ENCODE data around the gene ATP8B3. TPM values are rescaled to one million over a fixed set of nuclear protein-coding genes. Genes with fewer than 3 reads are reported as not detected.

ATP8B3 gene
- total RNA-seq, 1 donor from 2014 or later = 2.9 TPM

DNA sequence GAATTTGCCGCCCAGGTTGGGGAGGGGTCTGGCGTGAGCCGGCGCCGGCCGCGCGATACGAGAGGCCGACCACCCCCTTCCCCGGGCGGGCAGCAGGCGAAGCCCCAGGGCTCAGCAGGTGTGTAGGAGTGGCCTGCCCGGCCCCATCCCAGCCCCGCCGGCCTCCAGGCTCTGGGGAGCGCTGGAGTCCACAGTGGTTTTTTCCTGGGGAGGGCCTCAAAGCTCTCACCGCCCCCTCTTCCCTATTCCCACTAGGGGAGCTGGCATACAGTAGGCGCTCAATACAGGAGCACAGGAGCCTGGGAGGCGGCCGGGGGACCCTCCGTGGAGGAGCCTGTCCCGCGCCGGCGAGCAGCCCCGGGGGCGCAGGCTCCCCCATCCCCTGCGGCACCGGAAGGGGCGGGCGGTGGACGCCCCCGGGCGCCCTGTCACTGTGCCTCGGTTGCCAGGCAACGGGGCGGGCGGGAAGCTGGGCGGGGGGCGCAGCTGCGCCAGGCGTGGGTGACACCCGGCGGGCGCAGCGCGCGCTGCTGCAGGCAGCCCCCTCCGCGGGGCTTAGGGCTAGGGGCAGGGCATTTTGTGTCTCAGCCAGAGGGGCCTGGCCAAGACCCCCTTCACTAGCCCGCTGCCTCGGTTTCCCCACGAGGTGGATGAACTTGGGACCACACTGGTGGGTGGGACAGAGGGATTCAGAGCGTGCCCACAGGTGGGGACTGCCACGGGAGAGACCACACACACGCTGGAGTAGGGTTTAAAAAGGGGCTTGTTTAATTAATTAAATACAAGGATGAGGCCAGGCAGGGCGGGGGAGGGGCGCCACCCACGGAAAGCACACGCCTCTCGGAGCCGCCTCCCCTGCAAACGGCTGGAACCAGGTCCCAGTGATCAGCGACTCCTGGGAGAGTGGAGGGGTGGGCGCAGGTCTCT, 39.8 kb upstream of the ATP8B3 start:
- DNase-seq (ENCODE audit: low spot score) = no peak

DNA sequence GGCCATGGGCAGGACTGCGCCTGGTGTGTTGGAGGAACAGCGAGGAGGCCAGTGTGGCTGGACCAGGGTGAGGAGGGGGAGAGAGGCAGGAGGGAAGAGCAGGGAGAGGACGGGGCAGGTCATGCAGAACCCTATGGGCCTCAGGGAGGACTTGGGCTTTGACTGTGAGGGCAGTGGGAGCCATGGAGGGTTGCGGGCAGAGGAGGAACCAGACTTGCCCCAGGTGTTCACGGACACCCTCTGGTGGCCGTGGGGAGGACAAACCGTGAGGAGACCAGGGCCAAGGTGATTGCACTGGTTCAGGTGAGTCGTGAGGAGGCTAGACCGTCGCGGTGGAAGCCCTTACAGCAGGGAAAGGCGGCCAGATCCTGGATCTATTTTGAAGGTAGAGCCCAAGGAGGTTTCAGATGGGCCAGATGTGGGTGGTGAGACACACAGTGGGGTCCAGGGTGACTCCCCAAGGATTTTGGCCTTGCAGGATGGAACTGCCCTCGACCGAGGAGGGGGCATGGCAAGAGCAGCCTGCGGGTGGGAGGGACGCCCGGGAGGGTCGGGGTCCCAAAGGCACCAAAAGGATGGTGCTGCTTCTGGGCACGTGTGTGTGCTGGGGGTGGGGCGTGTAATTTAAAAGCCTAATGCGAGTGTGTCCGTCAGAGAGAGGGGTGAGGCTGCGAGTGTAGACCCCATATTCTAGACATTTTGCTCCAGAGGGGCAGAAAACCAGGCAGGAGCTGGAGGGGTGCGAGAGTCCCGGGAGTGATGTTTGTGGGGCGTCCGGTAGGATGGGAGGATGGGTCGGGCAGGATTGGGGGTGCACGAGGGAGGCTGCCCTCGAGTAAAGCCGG, 39.0 kb upstream of the ATP8B3 start:
- DNase-seq (ENCODE audit: low spot score) = no peak

GRCh38 chr19:1849886-1850398, 37.9 kb upstream of the ATP8B3 start:
- no peak for DNase-seq (ENCODE audit: low spot score)

DNA sequence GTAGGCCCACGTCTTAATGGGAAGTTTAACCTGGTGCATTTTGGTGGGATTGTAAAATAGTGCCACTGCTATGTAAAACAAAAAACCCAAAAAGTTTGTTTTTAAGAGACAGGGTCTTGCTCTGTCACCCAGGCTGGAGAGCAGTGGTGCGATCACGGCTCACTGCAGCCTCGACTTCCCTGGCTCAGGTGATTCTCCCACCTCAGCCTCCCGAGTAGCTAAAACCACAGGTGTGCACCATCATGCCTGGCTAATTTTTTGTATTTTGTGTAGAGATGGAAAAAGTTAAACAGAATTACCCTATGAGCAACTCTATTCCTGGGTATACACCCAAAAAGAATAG, 37.0 kb upstream of the ATP8B3 start:
- no peak for DNase-seq (ENCODE audit: low spot score)

GRCh38 chr19:1848399-1849131, 36.5 kb upstream of the ATP8B3 start, which contains the start of gene REXO1:
Gene REXO1 (minus strand): TSS chr19:1848483. CDS start chr19:1848358, 125 bp downstream.
- DNase-seq (ENCODE audit: low spot score) = peak; percentile 97

DNA sequence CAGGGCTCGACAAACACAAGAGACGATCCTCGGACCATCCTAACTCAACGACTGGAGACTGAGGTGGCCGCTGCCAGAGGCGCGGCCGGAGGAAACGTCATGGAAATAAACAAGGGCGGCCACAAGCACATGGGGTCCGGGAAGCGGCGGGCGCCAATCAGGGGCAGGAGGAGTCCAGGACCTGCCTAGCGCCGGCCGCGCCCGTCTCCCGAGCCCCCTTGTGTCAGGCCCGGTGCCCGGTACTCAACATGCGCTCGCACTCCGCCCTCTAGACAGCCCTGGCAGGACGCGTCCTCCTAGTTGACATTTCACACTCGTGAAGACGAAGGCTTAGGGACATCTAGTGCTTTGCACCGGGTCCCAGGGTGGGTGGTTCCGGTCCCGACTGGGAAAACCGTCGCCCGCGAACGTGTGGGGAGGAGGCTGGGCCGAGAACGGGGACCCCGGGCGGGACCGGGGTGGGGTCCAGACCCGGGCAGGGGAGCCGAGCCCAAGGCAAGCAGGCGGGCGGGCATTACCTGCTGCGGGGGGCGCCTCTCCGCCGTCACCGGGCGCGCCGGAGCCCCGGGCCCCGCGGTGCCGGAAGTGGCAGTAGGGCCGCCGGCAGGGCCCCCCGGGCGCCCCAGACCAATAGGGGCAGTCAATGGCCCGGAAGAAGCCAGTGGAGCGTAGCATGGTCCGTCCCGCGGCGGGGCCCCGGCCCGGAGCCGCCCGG, 35.8 kb upstream of the ATP8B3 start:
- DNase-seq (ENCODE audit: low spot score) = no peak

GRCh38 chr19:1847348-1847683, 35.2 kb upstream of the ATP8B3 start:
- DNase-seq (ENCODE audit: low spot score) = no peak

- no peak for DNase-seq (ENCODE audit: low spot score)
These were observed 34.6 kb upstream of the ATP8B3 start for GRCh38 chr19:1846517-1847204.

GRCh38 chr19:1845642-1846041, 33.6 kb upstream of the ATP8B3 start:
- no peak for DNase-seq (ENCODE audit: low spot score)

DNA sequence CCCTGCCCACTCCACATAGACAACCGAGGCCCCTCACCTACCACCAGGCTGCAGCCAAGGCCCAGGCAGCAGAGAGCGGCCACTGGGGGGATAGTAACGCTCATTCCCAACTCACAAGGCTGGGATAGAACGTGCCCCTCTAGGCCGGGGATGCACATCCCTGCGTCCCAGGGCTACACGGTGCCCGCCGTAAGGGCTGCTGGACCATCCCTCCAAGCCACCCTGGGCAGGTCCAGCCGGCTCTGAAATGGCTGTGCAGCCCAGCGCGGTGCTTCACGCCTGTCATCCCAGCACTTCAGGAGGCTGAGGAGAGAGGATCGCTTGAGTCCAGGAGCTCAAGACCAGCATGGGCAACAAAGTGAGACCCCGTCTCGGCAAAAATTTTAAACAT, 33.0 kb upstream of the ATP8B3 start:
- no peak for DNase-seq (ENCODE audit: low spot score)

- no peak for DNase-seq (ENCODE audit: low spot score)
These were observed 32.5 kb upstream of the ATP8B3 start for GRCh38 chr19:1844513-1845124.

DNA sequence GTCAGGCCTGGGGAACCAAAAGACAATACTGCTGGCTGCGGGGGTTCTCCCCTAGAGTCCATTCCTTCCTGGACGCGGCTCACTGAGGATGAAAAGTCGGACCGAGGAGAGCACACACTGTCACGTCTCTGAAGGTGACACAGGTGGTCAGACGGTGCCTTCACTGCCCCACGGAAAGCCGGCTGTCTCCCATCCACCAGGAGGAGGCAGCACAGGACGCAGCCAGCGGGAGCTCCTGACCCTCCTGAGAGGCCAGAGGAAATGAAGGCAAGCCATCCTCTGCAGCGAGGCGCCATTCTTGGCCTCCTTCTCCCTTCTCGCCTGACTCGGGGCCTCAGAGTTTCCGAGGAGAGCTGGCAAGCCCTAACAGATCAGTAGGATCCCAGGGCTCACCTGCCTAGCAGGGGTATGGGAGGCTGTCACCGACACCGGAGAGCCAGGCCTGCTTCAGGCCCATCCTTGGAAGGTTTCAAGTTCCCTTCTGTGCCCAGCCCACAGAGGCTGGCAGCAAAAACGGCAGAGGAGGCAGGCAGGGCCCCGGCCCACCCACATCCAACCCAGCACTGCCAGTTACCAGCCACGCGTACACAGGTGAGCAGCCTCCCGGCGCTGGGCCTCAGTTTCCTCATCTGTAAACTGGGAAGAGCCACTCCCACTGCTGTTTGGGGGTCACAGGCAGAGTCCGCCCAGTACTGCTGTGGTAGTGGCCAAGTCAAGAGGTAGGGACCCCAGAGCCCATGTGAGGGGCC, 31.7 kb upstream of the ATP8B3 start:
- no peak for DNase-seq (ENCODE audit: low spot score)

DNA sequence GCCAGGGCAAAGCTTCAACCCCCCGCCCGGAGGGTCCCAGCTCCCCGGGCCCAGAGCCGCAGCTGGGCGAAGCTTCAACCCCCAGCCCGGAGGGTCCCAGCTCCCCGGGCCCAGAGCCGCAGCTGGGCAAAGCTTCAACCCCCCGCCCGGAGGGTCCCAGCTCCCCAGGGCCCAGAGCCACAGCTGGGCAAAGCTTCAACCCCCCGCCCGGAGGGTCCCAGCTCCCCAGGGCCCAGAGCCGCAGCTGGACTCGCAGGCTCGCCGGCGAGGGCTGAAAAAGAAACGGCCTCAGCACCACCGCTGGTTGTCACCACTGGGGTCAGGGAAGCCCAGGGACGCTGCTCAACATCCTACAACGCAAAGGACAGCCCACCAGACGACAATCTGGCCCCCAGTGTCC, 31.0 kb upstream of the ATP8B3 start:
- no peak for DNase-seq (ENCODE audit: low spot score)

GRCh38 chr19:1841209-1841924, 29.3 kb upstream of the ATP8B3 start:
- no peak for DNase-seq (ENCODE audit: low spot score)

GRCh38 chr19:1840541-1841115, 28.6 kb upstream of the ATP8B3 start:
- no peak for DNase-seq (ENCODE audit: low spot score)

GRCh38 chr19:1839658-1840540, 27.8 kb upstream of the ATP8B3 start:
- no peak for DNase-seq (ENCODE audit: low spot score)

DNA sequence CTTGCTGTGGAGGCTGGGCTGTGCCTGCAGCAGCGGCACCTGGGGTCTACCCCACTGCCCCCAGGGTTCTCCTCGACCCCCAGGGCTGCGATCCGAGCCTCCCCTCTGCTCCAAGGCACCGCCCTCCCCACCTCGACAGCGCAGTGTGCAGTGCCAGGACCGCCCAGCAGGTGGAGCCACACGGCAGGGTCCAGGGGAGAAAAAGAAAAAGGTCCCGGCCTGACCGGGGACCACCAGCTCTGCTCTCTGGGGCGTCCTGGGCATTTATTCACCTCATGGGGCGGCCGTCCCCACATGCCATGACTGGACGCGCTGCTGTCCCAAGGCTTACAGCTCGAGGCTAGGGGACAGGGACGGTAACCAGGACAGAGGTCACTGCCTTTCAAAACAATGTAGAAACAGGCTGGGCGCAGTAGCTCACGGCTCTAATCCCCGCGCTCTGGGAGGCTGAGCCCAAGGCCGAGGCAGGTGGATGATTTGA, 25.6 kb upstream of the ATP8B3 start:
- no peak for DNase-seq (ENCODE audit: low spot score)

Data from mucosa of gallbladder (tissue), 1 donor.